ENCODE measurements around the gene TTLL5. TPM values are rescaled to one million over a fixed set of nuclear protein-coding genes. Genes with fewer than 3 reads are reported as not detected.

The TTLL5 gene
- total and polyA plus RNA-seq, 8 donors: 10.1 to 48.4 (median 17.3) TPM

GRCh38 chr14:75837151-75837787 lies 176.2 kb downstream of the TTLL5 start:
- H3K4me3 ChIP-seq: no peak overlapping the region
- H3K9me3 ChIP-seq: no peaks in the 10 kb centered on the region
- peaks cover 0 to 4% (median 0%) of the 10 kb centered on the region in 4 donors for H3K36me3 ChIP-seq
- H3K27ac ChIP-seq: no peak overlapping the region
- peaks cover 6 to 17% (median 13%) of the 10 kb centered on the region in 4 donors for H3K4me1 ChIP-seq
- intact Hi-C loops (cut with DNase I; ENCODE audit: low total_unique reads): no loop called here
- no peaks in the 10 kb centered on the region for H3K27me3 ChIP-seq
- no peak for DNase-seq
- TF ChIP-seq EP300 (IDR thresholded peaks at IDR 0.05) (no peak), CTCF (IDR thresholded peaks at IDR 0.05) (no peak), POLR2AphosphoS5 (IDR thresholded peaks at IDR 0.05) (no peak)
- WGBS, 5 donors: 91 to 98% (median 94%) methylated on average over 3 of the region's 3 CpGs

GRCh38 chr14:75840911-75841310 lies 179.9 kb downstream of the TTLL5 start:
- intact Hi-C loops (cut with DNase I; ENCODE audit: low total_unique reads): no loop called here
- Histone ChIP-seq H3K36me3 (peaks cover 0 to 4% (median 0%) of the 10 kb centered on the region in 4 donors), H3K4me1 (peaks cover 4 to 13% (median 7%) of the 10 kb centered on the region in 4 donors), H3K9me3 (no peaks in the 10 kb centered on the region), H3K27me3 (no peaks in the 10 kb centered on the region), H3K27ac (no peak overlapping the region), H3K4me3 (no peak overlapping the region)
- WGBS, 5 donors: 94 to 99% (median 96%) methylated on average over 5 of the region's 5 CpGs
- no peak for TF ChIP-seq POLR2AphosphoS5 (IDR thresholded peaks at IDR 0.05)
- TF ChIP-seq POLR2A (IDR thresholded peaks at IDR 0.05): no peak
- no peak for TF ChIP-seq EP300 (IDR thresholded peaks at IDR 0.05)
- TF ChIP-seq CTCF (IDR thresholded peaks at IDR 0.05): no peak
- DNase-seq: no peak

GRCh38 chr14:75842551-75842950 lies 181.5 kb downstream of the TTLL5 start:
- Histone ChIP-seq H3K4me3 (no peak overlapping the region), H3K9me3 (no peaks in the 10 kb centered on the region), H3K27me3 (no peaks in the 10 kb centered on the region), H3K4me1 (peaks cover 4 to 13% (median 7%) of the 10 kb centered on the region in 4 donors), H3K27ac (peak overlapping the region in 3 of 5 donors; percentile 21 to 27 (median 24)), H3K36me3 (peaks cover 0 to 4% (median 0%) of the 10 kb centered on the region in 4 donors)
- intact Hi-C loops (cut with DNase I; ENCODE audit: low total_unique reads): no loop called here
- peak in 1 of 2 donors; percentile 19 for DNase-seq
- TF ChIP-seq CTCF (IDR thresholded peaks at IDR 0.05) (no peak), EP300 (IDR thresholded peaks at IDR 0.05) (no peak), POLR2AphosphoS5 (IDR thresholded peaks at IDR 0.05) (no peak), POLR2A (IDR thresholded peaks at IDR 0.05) (no peak)
- 13 to 35% (median 20%) methylated on average over 3 of the region's 3 CpGs for WGBS, 5 donors

- no peak for DNase-seq
- intact Hi-C loops (cut with DNase I; ENCODE audit: low total_unique reads): no loop called here
- H3K9me3 ChIP-seq: no peaks in the 10 kb centered on the region
- H3K4me3 ChIP-seq: no peak overlapping the region
- TF ChIP-seq CTCF (IDR thresholded peaks at IDR 0.05) (no peak), POLR2AphosphoS5 (IDR thresholded peaks at IDR 0.05) (no peak), EP300 (IDR thresholded peaks at IDR 0.05) (no peak), POLR2A (IDR thresholded peaks at IDR 0.05) (no peak)
- H3K27me3 ChIP-seq: no peaks in the 10 kb centered on the region
- peaks cover 4 to 18% (median 7%) of the 10 kb centered on the region in 4 donors for H3K4me1 ChIP-seq
- H3K36me3 ChIP-seq: no peaks in the 10 kb centered on the region
- H3K27ac ChIP-seq: no peak overlapping the region
These were observed 183.4 kb downstream of the TTLL5 start for GRCh38 chr14:75844486-75844885.
